SK-N-MC (cell line): ENCODE results near the gene C6orf118.

Experiments
- EZH2 ChIP-seq: fragments of 200-600 bp; sonication (generic); IDR thresholded peaks from one replicate; pipeline ENCODE4 v1.6.1; 2017; ENCODE audit warnings: antibody characterized with exemption
- POLR2AphosphoS5 ChIP-seq: IDR thresholded peaks from 2 replicates; pipeline ENCODE4 v1.6.1; 2012; ENCODE audit warnings: mild to moderate bottlenecking, low read depth, low read length, borderline replicate concordance

DNA sequence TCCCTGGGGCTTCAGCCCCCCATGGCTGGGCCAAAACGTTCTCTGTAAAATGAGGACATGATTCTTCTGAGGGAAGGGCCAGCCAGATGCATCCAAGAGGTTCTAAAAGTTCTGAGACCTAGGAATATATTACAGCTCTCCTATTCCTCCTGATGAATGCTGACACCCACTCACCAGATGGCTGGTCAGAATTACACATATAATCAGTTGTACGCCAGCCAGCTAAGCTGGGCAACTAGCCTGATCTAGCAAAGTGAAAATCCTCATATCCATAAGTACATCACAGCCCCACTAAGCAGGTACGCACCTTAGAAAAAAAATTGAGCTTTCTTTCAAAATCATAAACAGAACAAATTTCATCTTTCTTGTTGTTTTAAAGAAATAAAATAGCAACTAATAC lies 34.8 kb downstream of the C6orf118 start:
- TF ChIP-seq EZH2 = no peak
- no peak for TF ChIP-seq POLR2AphosphoS5
